Neural progenitor cell (in vitro differentiated cells): ENCODE results near the gene HCRTR2. TPM values are rescaled to one million over a fixed set of nuclear protein-coding genes. Genes with fewer than 3 reads are reported as not detected.

Source experiments
- DNase-seq: peaks from one replicate; pipeline ENCODE4 v3.0.0-alpha.2; 2016; ENCODE audit warnings: low spot score
- H2AFZ ChIP-seq: fragments of 200-600 bp; sonication (generic); replicated peaks from 2 replicates; pipeline ENCODE4 v1.6.1; 2016; ENCODE audit warnings: antibody characterized with exemption
- H3F3A ChIP-seq: fragments of 200-600 bp; sonication (generic); 2 replicates; pipeline ENCODE4 v1.6.1; 2016; ENCODE audit warnings: antibody characterized with exemption, low read depth
- H3K27ac ChIP-seq: fragments of 200-600 bp; sonication (generic); 2 replicates; pipeline ENCODE4 v1.5.1; 2016; ENCODE audit warnings: mild to moderate bottlenecking
- H3K27me3 ChIP-seq: fragments of 200-600 bp; sonication (generic); 2 replicates; pipeline ENCODE4 v1.6.1; 2016; ENCODE audit warnings: mild to moderate bottlenecking, moderate library complexity
- H3K36me3 ChIP-seq: fragments of 200-600 bp; sonication (generic); 2 replicates; pipeline ENCODE4 v1.5.1; 2016
- H3K4me1 ChIP-seq: fragments of 200-600 bp; sonication (generic); 2 replicates; pipeline ENCODE4 v1.6.1; 2016; ENCODE audit warnings: mixed run types
- H3K4me2 ChIP-seq: fragments of 200-600 bp; sonication (generic); 2 replicates; pipeline ENCODE4 v1.6.1; 2016
- H3K4me3 ChIP-seq: fragments of 200-600 bp; sonication (generic); 2 replicates; pipeline ENCODE4 v1.5.1; 2016
- H3K79me2 ChIP-seq: fragments of 200-600 bp; sonication (generic); 2 replicates; pipeline ENCODE4 v1.6.1; 2016; ENCODE audit warnings: low read depth
- H3K9ac ChIP-seq: fragments of 200-600 bp; sonication (generic); 2 replicates; pipeline ENCODE4 v1.6.1; 2016
- H3K9me3 ChIP-seq: fragments of 200-600 bp; sonication (generic); 2 replicates; pipeline ENCODE4 v1.5.1; 2016; ENCODE audit warnings: low read depth
- H4K20me1 ChIP-seq: fragments of 200-600 bp; sonication (generic); 2 replicates; pipeline ENCODE4 v1.6.1; 2016; ENCODE audit warnings: low read depth
- H3K27ac Mint-ChIP-seq: 3 replicates; pipeline ENCODE4 v1.8.0; 2021; ENCODE audit warnings: mixed read lengths
- H3K27me3 Mint-ChIP-seq: 2 replicates; pipeline ENCODE4 v1.8.0; 2022; ENCODE audit warnings: low read depth, mild to moderate bottlenecking, inconsistent platforms, moderate library complexity, mixed read lengths; ENCODE audit not compliant: insufficient read depth
- H3K36me3 Mint-ChIP-seq: 3 replicates; pipeline ENCODE4 v1.8.0; 2021; ENCODE audit warnings: mixed read lengths
- H3K4me1 Mint-ChIP-seq: 3 replicates; pipeline ENCODE4 v1.8.0; 2021; ENCODE audit warnings: mixed read lengths
- H3K4me3 Mint-ChIP-seq: 3 replicates; pipeline ENCODE4 v1.8.0; 2021; ENCODE audit warnings: mild to moderate bottlenecking, moderate library complexity, mixed read lengths
- H3K9me3 Mint-ChIP-seq: 3 replicates; pipeline ENCODE4 v1.8.0; 2020; ENCODE audit warnings: mixed read lengths
- EZH2 ChIP-seq: fragments of 200-600 bp; sonication (generic); IDR thresholded peaks from 2 replicates; pipeline ENCODE4 v1.6.1; 2017; ENCODE audit warnings: antibody characterized with exemption, mild to moderate bottlenecking, moderate library complexity
- EZH2phosphoT487 ChIP-seq: fragments of 200-600 bp; sonication (generic); IDR thresholded peaks from 2 replicates; pipeline ENCODE4 v1.6.1; 2017; ENCODE audit warnings: antibody characterized with exemption
- total RNA-seq: library from RNA; depleted of rRNA; stranded (reverse); fragments of >200 nt; gene quantifications from 2 replicates; pipeline ENCODE4 v1.2.3, GENCODE V29; 2015; ENCODE audit warnings: low replicate concordance
- TF ChIP-seq, protein P1 (sequence below): fragments of 200-600 bp; sonication (generic); IDR thresholded peaks from 2 replicates; pipeline ENCODE4 v1.5.1; 2017; ENCODE audit warnings: antibody characterized with exemption, mild to moderate bottlenecking

HCRTR2 gene
- total RNA-seq, 1 donor from 2014 or later = not detected

DNA sequence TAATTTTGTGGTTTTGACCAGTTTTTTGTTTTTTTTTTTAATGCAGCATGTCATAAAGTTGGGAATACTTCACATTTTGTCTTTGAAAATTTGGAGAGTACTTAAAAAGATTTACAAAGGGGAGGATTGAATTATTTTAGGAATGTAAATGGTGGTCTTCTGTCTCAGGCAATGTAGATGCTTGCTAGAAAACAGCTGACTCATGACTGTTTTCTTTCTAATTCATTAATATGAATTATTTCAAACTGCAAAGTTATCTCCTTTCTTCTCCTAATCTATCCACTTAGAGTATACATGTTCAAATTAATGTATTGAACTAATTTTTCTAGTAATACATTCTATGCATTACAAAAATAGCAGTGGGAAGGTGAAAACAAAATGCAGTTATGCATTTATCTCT is 24.9 kb downstream of the HCRTR2 start:
- Histone ChIP-seq H3K36me3 (no peaks in the 10 kb centered on the region), H3K27ac (no peak overlapping the region), H3K27me3 (no peaks in the 10 kb centered on the region), H3K4me2 (no peak overlapping the region), H3K4me1 (no peaks in the 10 kb centered on the region), H4K20me1 (no peaks in the 10 kb centered on the region), H2AFZ (no peak overlapping the region), H3K4me3 (no peak overlapping the region), H3K9ac (no peak overlapping the region), H3F3A (no peaks in the 10 kb centered on the region), H3K9me3 (no peaks in the 10 kb centered on the region), H3K79me2 (no peaks in the 10 kb centered on the region)
- TF ChIP-seq, protein P1, sequence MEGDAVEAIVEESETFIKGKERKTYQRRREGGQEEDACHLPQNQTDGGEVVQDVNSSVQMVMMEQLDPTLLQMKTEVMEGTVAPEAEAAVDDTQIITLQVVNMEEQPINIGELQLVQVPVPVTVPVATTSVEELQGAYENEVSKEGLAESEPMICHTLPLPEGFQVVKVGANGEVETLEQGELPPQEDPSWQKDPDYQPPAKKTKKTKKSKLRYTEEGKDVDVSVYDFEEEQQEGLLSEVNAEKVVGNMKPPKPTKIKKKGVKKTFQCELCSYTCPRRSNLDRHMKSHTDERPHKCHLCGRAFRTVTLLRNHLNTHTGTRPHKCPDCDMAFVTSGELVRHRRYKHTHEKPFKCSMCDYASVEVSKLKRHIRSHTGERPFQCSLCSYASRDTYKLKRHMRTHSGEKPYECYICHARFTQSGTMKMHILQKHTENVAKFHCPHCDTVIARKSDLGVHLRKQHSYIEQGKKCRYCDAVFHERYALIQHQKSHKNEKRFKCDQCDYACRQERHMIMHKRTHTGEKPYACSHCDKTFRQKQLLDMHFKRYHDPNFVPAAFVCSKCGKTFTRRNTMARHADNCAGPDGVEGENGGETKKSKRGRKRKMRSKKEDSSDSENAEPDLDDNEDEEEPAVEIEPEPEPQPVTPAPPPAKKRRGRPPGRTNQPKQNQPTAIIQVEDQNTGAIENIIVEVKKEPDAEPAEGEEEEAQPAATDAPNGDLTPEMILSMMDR = no peak
- TF ChIP-seq EZH2phosphoT487 (no peak), EZH2 (no peak)
- Mint-ChIP-seq H3K36me3 (no peaks in the 10 kb centered on the region), H3K4me1 (no peaks in the 10 kb centered on the region), H3K27ac (no peak overlapping the region), H3K9me3 (no peaks in the 10 kb centered on the region), H3K4me3 (no peak overlapping the region), H3K27me3 (no peaks in the 10 kb centered on the region)
- DNase-seq = no peak

DNA sequence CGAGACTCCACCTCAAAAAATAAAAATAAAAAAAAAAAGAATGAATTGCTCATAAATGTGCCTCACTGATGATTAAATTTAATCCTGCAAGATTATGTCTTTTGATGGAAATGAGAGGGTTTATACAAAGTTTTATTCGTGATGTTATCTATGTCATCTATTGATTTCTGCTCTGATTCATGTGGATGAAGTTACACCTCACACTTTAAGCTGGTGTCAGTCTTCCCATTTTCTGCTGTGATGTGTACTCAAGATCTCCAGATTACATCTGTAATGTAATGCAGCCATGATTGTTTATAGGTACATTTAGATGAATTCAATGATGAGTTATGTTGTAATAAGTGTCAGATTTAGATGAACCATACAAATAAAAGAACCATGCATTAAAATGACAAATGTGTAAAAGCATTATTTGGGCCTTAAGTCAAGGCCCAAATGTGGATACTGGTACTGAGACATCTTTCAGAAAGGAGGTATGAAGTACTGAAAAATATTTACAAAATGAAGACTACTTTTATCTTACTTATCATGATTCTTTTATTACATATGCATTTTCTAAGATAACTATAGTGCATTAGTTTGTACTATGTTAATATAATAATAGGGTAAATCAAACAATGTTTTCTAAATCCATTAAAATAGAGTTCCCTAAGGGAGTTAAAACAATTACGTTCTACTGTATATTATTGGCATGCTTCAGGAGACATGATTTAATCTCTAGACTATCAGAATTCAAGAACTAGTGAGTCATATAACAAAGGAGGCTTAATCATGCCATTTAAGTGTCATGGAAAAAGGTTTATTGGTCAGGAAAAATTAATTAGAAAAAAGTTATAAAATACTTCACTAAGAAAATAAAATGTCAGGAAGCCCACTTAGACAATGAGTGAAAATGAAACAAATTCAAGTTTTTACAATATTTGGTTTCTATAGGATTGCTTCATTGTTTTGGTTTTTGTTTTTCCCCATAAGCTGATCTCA is 34.5 kb downstream of the HCRTR2 start:
- Histone ChIP-seq H3K36me3 (no peaks in the 10 kb centered on the region), H3K4me3 (no peak overlapping the region), H2AFZ (no peak overlapping the region), H3K9ac (no peak overlapping the region), H3K4me2 (no peak overlapping the region), H3K9me3 (no peaks in the 10 kb centered on the region), H4K20me1 (no peaks in the 10 kb centered on the region), H3K79me2 (no peaks in the 10 kb centered on the region), H3K27me3 (no peaks in the 10 kb centered on the region), H3K4me1 (no peaks in the 10 kb centered on the region), H3F3A (no peaks in the 10 kb centered on the region), H3K27ac (no peak overlapping the region)
- TF ChIP-seq EZH2phosphoT487 (no peak), EZH2 (no peak)
- TF ChIP-seq, protein P1 = no peak
- peaks cover 3% of the 10 kb centered on the region for H3K9me3 Mint-ChIP-seq
- no peaks in the 10 kb centered on the region for H3K27me3 Mint-ChIP-seq
- no peak for DNase-seq
- no peaks in the 10 kb centered on the region for H3K36me3 Mint-ChIP-seq
- peaks cover 16% of the 10 kb centered on the region for H3K4me1 Mint-ChIP-seq
- no peak overlapping the region for H3K4me3 Mint-ChIP-seq
- no peak overlapping the region for H3K27ac Mint-ChIP-seq

DNA sequence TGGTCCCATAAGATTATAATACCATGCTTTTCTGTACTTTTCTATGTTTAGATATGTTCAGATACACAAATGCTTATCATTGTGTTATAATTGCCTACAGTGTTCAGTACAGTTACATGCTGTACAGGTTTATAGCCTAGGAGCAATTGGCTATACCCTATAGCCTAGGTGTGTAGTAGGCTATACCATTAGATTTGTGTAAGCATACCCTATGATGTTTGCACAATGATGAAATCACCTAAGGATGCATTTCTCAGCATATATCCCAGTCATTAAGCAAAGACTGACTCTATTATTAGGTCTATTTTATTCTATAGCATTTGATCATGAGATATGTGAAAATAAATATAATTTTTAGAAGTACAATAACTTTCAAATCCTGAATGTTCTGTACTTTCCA is 36.6 kb downstream of the HCRTR2 start:
- H3K4me1 Mint-ChIP-seq = peaks cover 16% of the 10 kb centered on the region
- no peak overlapping the region for H3K4me3 ChIP-seq
- H3K36me3 Mint-ChIP-seq = no peaks in the 10 kb centered on the region
- H3F3A ChIP-seq = no peaks in the 10 kb centered on the region
- no peak overlapping the region for H3K27ac ChIP-seq
- H3K4me2 ChIP-seq = no peak overlapping the region
- H3K4me3 Mint-ChIP-seq = no peak overlapping the region
- TF ChIP-seq, protein P1 = no peak
- TF ChIP-seq EZH2phosphoT487 = no peak
- TF ChIP-seq EZH2 = no peak
- DNase-seq = no peak
- H3K79me2 ChIP-seq = no peaks in the 10 kb centered on the region
- no peak overlapping the region for H2AFZ ChIP-seq
- H3K9me3 Mint-ChIP-seq = peaks cover 11% of the 10 kb centered on the region
- H3K9me3 ChIP-seq = no peaks in the 10 kb centered on the region
- no peak overlapping the region for H3K9ac ChIP-seq
- H3K36me3 ChIP-seq = no peaks in the 10 kb centered on the region
- H3K27ac Mint-ChIP-seq = no peak overlapping the region
- H4K20me1 ChIP-seq = no peaks in the 10 kb centered on the region
- H3K27me3 ChIP-seq = no peaks in the 10 kb centered on the region
- H3K27me3 Mint-ChIP-seq = no peaks in the 10 kb centered on the region
- no peaks in the 10 kb centered on the region for H3K4me1 ChIP-seq
